Kidney (tissue), 14 donors: ENCODE measurements around the gene MED26. TPM values are rescaled to one million over a fixed set of nuclear protein-coding genes. Genes with fewer than 3 reads are reported as not detected.
"Not testable (repeated sequence)": the region's sequence is repeated elsewhere in the genome, so short reads cannot be mapped to it uniquely, and the experiment has no call there.

Experiments used
- DNase-seq, 5 donors: peaks; one replicate each; pipeline ENCODE4 v3.0.0-alpha.2; 2013 to 2020
- FAIRE-seq: peaks from 2 replicates; lab custom pipeline; 2012; peaks lifted over from hg19 to GRCh38; lab: Jason Lieb, UNC
- H3K27ac ChIP-seq, 2 donors: one replicate each; pipeline ENCODE4 v1.7.0; 2013; ENCODE audit warnings: low read depth in 2 of 2, low read length in 2 of 2, inconsistent platforms in 1 of 2
- H3K27me3 ChIP-seq: one replicate; pipeline ENCODE4 v1.7.1; 2013; ENCODE audit warnings: low read length, inconsistent platforms; ENCODE audit not compliant: control insufficient read depth, insufficient read depth
- H3K36me3 ChIP-seq, 3 donors: one replicate each; pipeline versions ENCODE4 v1.7.0 to v1.7.1; 2013; ENCODE audit warnings: low read length in 3 of 3, control low read depth in 1 of 3, inconsistent platforms in 1 of 3; ENCODE audit not compliant: insufficient read depth in 3 of 3, control insufficient read depth in 2 of 3
- H3K4me1 ChIP-seq, 3 donors: one replicate each; pipeline versions ENCODE4 v1.7.0 to v1.7.1; 2013; ENCODE audit warnings: low read length in 3 of 3, inconsistent platforms in 1 of 3, low read depth in 1 of 3; ENCODE audit not compliant: control insufficient read depth in 2 of 3, insufficient read depth in 2 of 3
- H3K4me3 ChIP-seq, 3 donors: one replicate each; pipeline versions ENCODE4 v1.7.0 to v1.8.1; 2013; ENCODE audit warnings: low read length in 3 of 3, control low read depth in 1 of 3, inconsistent platforms in 1 of 3
- H3K9ac ChIP-seq, 3 donors: one replicate each; pipeline versions ENCODE4 v1.7.0 to v1.7.1; 2013; ENCODE audit warnings: low read length in 3 of 3, control low read depth in 1 of 3, inconsistent platforms in 1 of 3
- H3K9me3 ChIP-seq, 3 donors: one replicate each; pipeline versions ENCODE4 v1.7.0 to v1.7.1; 2013; ENCODE audit warnings: low read length in 3 of 3, control low read depth in 1 of 3, inconsistent platforms in 1 of 3; ENCODE audit not compliant: control insufficient read depth in 2 of 3, insufficient read depth in 1 of 3
- intact Hi-C: fragments of 100-400 bp; cut with DNase I; formaldehyde crosslinking; loops from one replicate; pipeline ENCODE4 v1.11.1; 2022
- polyA plus RNA-seq: library from polyadenylated mRNA; stranded (reverse); fragments of 350-450 nt; fragmentation: Illumina TruSeq; extraction: RNeasy Lipid Tissue Mini Kit (QIAGEN cat#74804); gene quantifications from one replicate; pipeline ENCODE4 v1.2.3, GENCODE V29; 2014; ENCODE audit warnings: low read depth, low replicate concordance; ENCODE audit not compliant: insufficient read depth
- total RNA-seq: library from RNA; stranded (reverse); fragmentation: NEBNext Ultra II Directional; extraction: Animal tissue kit (Norgen Biotek cat#: 25700); gene quantifications from one replicate; pipeline ENCODE4 v1.2.1, GENCODE V29; 2021
- TF ChIP-seq, protein P1 (sequence below): IDR thresholded peaks from 3 replicates; pipeline ENCODE4 v1.5.1; 2012; ENCODE audit warnings: mild to moderate bottlenecking, moderate library complexity, borderline replicate concordance; ENCODE audit not compliant: insufficient read depth; ENCODE audit errors: extremely low read depth
- donor health status: control.
- donor health status: control.
- donor health status: control.
- donor health status: control.
- donor health status: control.
- donor health status: DM: yes; HTN: yes; CAD: no.
- donor health status: Normal renal cell carcinoma (clear cell type).

MED26 gene
- total and polyA plus RNA-seq, 2 donors from 2014 or later, result 3.6 to 11.8 TPM

DNA sequence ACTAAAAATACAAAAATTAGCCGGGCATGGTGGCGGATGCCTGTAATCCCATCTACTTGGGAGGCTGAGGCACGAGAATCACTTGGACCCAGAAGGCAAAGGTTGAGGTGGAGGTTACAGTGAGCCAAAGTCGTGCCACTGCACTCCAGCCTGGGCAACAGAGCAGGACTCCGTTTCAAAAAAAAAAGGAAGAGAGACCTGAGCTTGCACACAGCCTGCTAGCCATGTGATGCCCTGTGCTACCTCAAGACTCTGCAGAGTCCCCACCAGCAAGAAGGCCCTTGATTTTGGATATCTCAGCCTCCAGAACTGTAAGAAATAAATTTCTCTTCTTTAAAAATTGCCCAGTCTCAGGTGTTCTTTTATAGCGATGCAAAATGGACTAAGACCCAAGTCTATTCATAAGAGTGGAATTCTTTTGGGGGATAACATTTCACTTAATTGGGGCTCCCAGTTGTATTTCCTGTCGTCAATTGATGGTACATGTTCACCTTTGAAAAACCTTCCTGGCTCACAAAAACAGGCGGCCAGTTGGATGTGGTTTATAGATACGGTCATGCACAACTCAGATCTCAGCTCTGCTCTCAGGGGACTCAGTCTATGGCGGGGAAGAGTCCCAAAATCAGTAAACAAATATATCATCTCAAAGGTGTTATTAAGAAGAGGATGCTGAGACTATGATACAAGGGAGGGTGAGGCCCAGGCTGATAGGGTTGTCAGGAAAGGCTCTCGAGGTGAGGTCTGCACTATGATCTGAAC lies 83.4 kb downstream of the MED26 start:
- Histone ChIP-seq H3K9me3 (no peaks in the 10 kb centered on the region), H3K4me3 (no peak overlapping the region), H3K27ac (no peak overlapping the region), H3K9ac (no peak overlapping the region), H3K36me3 (peaks cover 0 to 6% (median under 1%) of the 10 kb centered on the region in 3 donors), H3K4me1 (peaks cover 0 to 15% (median 11%) of the 10 kb centered on the region in 3 donors), H3K27me3 (no peaks in the 10 kb centered on the region)
- FAIRE-seq (no peak), DNase-seq (no peak)
- TF ChIP-seq, protein P1, sequence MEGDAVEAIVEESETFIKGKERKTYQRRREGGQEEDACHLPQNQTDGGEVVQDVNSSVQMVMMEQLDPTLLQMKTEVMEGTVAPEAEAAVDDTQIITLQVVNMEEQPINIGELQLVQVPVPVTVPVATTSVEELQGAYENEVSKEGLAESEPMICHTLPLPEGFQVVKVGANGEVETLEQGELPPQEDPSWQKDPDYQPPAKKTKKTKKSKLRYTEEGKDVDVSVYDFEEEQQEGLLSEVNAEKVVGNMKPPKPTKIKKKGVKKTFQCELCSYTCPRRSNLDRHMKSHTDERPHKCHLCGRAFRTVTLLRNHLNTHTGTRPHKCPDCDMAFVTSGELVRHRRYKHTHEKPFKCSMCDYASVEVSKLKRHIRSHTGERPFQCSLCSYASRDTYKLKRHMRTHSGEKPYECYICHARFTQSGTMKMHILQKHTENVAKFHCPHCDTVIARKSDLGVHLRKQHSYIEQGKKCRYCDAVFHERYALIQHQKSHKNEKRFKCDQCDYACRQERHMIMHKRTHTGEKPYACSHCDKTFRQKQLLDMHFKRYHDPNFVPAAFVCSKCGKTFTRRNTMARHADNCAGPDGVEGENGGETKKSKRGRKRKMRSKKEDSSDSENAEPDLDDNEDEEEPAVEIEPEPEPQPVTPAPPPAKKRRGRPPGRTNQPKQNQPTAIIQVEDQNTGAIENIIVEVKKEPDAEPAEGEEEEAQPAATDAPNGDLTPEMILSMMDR, result no peak
- intact Hi-C loops, result no loop called here

- FAIRE-seq, H3K27me3 ChIP-seq, H3K9ac ChIP-seq, H3K36me3 ChIP-seq, intact Hi-C loops, H3K27ac ChIP-seq, H3K9me3 ChIP-seq, DNase-seq: not testable (repeated sequence)
- Histone ChIP-seq H3K4me3 (peak overlapping the region in 1 of 3 donors; percentile 96), H3K4me1 (peaks cover 0 to 15% (median 11%) of the 10 kb centered on the region in 3 donors)
Measured at GRCh38 chr19:16543734-16544133, 84.3 kb downstream of the MED26 start.

DNA sequence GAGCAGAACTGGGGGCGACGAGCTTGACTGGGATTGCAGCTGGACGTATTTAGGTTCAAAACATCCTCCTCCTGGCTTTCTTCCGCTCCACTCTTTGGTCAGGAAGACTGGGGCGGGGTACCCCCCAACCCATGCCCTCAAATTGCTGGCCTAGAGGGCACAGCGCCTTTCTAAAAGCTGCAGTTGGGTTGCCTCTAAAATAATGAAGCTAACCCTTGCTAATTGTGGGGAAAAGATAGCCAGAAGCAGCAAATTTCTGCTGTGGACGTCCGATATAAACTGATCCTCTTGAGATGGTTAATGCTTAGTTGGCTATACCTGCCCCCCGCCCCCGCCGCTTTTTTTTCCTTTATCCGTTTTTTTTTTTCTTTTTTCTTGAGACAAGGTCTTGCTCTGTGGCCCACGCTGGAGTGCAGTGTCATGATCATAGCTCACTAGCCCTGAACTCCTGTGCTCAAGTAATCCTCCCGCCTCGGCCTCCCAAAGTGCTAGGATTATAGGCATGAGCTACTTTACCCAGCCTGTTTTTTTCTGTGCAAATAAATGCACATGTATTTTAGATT lies 85.0 kb downstream of the MED26 start:
- Histone ChIP-seq H3K4me1 (peaks cover 0 to 15% (median 11%) of the 10 kb centered on the region in 3 donors), H3K4me3 (peak overlapping the region; percentile 84 to 96 (median 94)), H3K9me3 (no peaks in the 10 kb centered on the region), H3K36me3 (peaks cover 0 to 10% (median 2%) of the 10 kb centered on the region in 3 donors), H3K27ac (peak overlapping the region; percentile 11 to 63), H3K9ac (peak overlapping the region; percentile 71 to 95 (median 95)), H3K27me3 (no peaks in the 10 kb centered on the region)
- intact Hi-C loops, result no loop called here
- TF ChIP-seq, protein P1, result no peak
- DNase-seq (peak in 1 of 5 donors; percentile 22), FAIRE-seq (no peak)
